NCI-H1436 (cell line): ENCODE measurements around the gene OR2T6.
"Not testable (repeated sequence)": the region's sequence is repeated elsewhere in the genome, so short reads cannot be mapped to it uniquely, and the experiment has no call there.

Source experiments
- DNase-seq: peaks from one replicate; lab custom pipeline; 2025; lab: John Stamatoyannopoulos, UW

OR2T6 gene

GRCh38 chr1:248375446-248375845 lies at the start of gene OR2T6:
Gene OR2T6 (plus strand): TSS chr1:248375746. CDS start chr1:248387609, 11,863 bp downstream.
- DNase-seq: no peak

GRCh38 chr1:248343451-248343850 lies 32.1 kb upstream of the OR2T6 start:
- no peak for DNase-seq

- DNase-seq: no peak
These were observed 27.1 kb upstream of the OR2T6 start, which contains the start of gene OR14C36 for GRCh38 chr1:248348475-248348874. Gene OR14C36 (plus strand): TSS chr1:248348775. CDS start chr1:248348775, 0 bp downstream.

- no peak for DNase-seq
These were observed 16.1 kb upstream of the OR2T6 start for GRCh38 chr1:248359415-248359814.

- no peak for DNase-seq
These were observed 14.3 kb upstream of the OR2T6 start, which contains the start of gene OR2T4 for GRCh38 chr1:248361121-248361715. Gene OR2T4 (plus strand): TSS chr1:248361665. CDS start chr1:248361665, 0 bp downstream.

- no peak for DNase-seq
These were observed 8.9 kb upstream of the OR2T6 start for GRCh38 chr1:248366609-248367008.

- DNase-seq: no peak
These were observed 3.2 kb upstream of the OR2T6 start for GRCh38 chr1:248372394-248372793.

GRCh38 chr1:248373761-248374160 lies 1.8 kb upstream of the OR2T6 start:
- DNase-seq: no peak

GRCh38 chr1:248376916-248377315 lies 1.4 kb downstream of the OR2T6 start:
- DNase-seq: no peak

- DNase-seq: no peak
These were observed 5.3 kb downstream of the OR2T6 start for GRCh38 chr1:248380854-248381253.

- DNase-seq: no peak
These were observed 12.9 kb downstream of the OR2T6 start for GRCh38 chr1:248388426-248388825.

GRCh38 chr1:248393050-248393449 lies 17.5 kb downstream of the OR2T6 start:
- no peak for DNase-seq

GRCh38 chr1:248402748-248403147 lies 27.2 kb downstream of the OR2T6 start, which contains the start of gene OR2T1:
Gene OR2T1 (plus strand): TSS chr1:248403048. CDS start chr1:248406148, 3,100 bp downstream.
- no peak for DNase-seq

- DNase-seq: no peak
These were observed 28.5 kb downstream of the OR2T6 start for GRCh38 chr1:248404024-248404423.

- no peak for DNase-seq
These were observed 31.5 kb downstream of the OR2T6 start for GRCh38 chr1:248406721-248407692.

GRCh38 chr1:248416226-248416625 lies 40.7 kb downstream of the OR2T6 start:
- DNase-seq: no peak

- no peak for DNase-seq
These were observed 42.3 kb downstream of the OR2T6 start for GRCh38 chr1:248417854-248418253.

- DNase-seq: no peak
These were observed 45.8 kb downstream of the OR2T6 start for GRCh38 chr1:248421384-248421783.

- not testable (repeated sequence) for DNase-seq
These were observed 52.1 kb downstream of the OR2T6 start for GRCh38 chr1:248427526-248428191.

GRCh38 chr1:248428192-248428533 lies 52.6 kb downstream of the OR2T6 start:
- not testable (repeated sequence) for DNase-seq

GRCh38 chr1:248431683-248432082 lies 56.1 kb downstream of the OR2T6 start:
- DNase-seq: not testable (repeated sequence)

- not testable (repeated sequence) for DNase-seq
These were observed 56.7 kb downstream of the OR2T6 start for GRCh38 chr1:248432201-248432600.
